ENCODE results near the gene PKP4. TPM values are rescaled to one million over a fixed set of nuclear protein-coding genes. Genes with fewer than 3 reads are reported as not detected.

PKP4 gene
- total RNA-seq, 3 donors from 2014 or later, result 62.1 to 138 (median 121) TPM

GRCh38 chr2:158579928-158580327 is 123.2 kb downstream of the PKP4 start:
- Histone ChIP-seq H3K4me3 (no peak overlapping the region), H3K27me3 (no peaks in the 10 kb centered on the region), H3K36me3 (no peaks in the 10 kb centered on the region), H3K27ac (no peak overlapping the region), H3K9me3 (no peaks in the 10 kb centered on the region), H3K4me1 (peaks cover 0 to under 1% of the 10 kb centered on the region in 2 donors)
- no peak for TF ChIP-seq POLR2A (IDR thresholded peaks at IDR 0.05)
- DNase-seq (ENCODE audit: low spot score in 2 of 2), result no peak
- intact Hi-C loops (cut with DNase I; ENCODE audit: low total_unique reads), result no loop called here

GRCh38 chr2:158580760-158581159 is 124.0 kb downstream of the PKP4 start:
- Histone ChIP-seq H3K4me3 (no peak overlapping the region), H3K36me3 (no peaks in the 10 kb centered on the region), H3K4me1 (no peaks in the 10 kb centered on the region), H3K27ac (no peak overlapping the region), H3K9me3 (no peaks in the 10 kb centered on the region), H3K27me3 (no peaks in the 10 kb centered on the region)
- TF ChIP-seq CTCF (IDR thresholded peaks at IDR 0.05) (no peak), POLR2AphosphoS5 (IDR thresholded peaks at IDR 0.05) (no peak), POLR2A (IDR thresholded peaks at IDR 0.05) (no peak)
- DNase-seq (ENCODE audit: low spot score in 2 of 2), result peak; percentile 23 to 81
- intact Hi-C loops (cut with DNase I; ENCODE audit: low total_unique reads), result no loop called here

GRCh38 chr2:158582670-158583069 is 125.9 kb downstream of the PKP4 start:
- TF ChIP-seq CTCF (IDR thresholded peaks at IDR 0.05), result no peak
- TF ChIP-seq POLR2A (IDR thresholded peaks at IDR 0.05), result no peak
- TF ChIP-seq POLR2AphosphoS5 (IDR thresholded peaks at IDR 0.05), result no peak
- intact Hi-C loops (cut with DNase I; ENCODE audit: low total_unique reads), result no loop called here
- H3K4me3 ChIP-seq, result no peak overlapping the region
- no peak overlapping the region for H3K27ac ChIP-seq
- no peaks in the 10 kb centered on the region for H3K9me3 ChIP-seq
- H3K4me1 ChIP-seq, result no peaks in the 10 kb centered on the region
- no peak for DNase-seq (ENCODE audit: low spot score in 2 of 2)
- H3K36me3 ChIP-seq, result no peaks in the 10 kb centered on the region
- H3K27me3 ChIP-seq, result no peaks in the 10 kb centered on the region

- no peaks in the 10 kb centered on the region for H3K27me3 ChIP-seq
- no peak for DNase-seq (ENCODE audit: low spot score in 2 of 2)
- TF ChIP-seq CTCF (IDR thresholded peaks at IDR 0.05) (no peak), POLR2AphosphoS5 (IDR thresholded peaks at IDR 0.05) (no peak), POLR2A (IDR thresholded peaks at IDR 0.05) (no peak)
- no peak overlapping the region for H3K4me3 ChIP-seq
- no peaks in the 10 kb centered on the region for H3K4me1 ChIP-seq
- no peaks in the 10 kb centered on the region for H3K36me3 ChIP-seq
- intact Hi-C loops (cut with DNase I; ENCODE audit: low total_unique reads), result no loop called here
- H3K27ac ChIP-seq, result no peak overlapping the region
- no peaks in the 10 kb centered on the region for H3K9me3 ChIP-seq
These were observed 127.2 kb downstream of the PKP4 start for GRCh38 chr2:158583923-158584322.

- no peaks in the 10 kb centered on the region for H3K36me3 ChIP-seq
- no peaks in the 10 kb centered on the region for H3K9me3 ChIP-seq
- DNase-seq (ENCODE audit: low spot score in 2 of 2), result no peak
- no peaks in the 10 kb centered on the region for H3K27me3 ChIP-seq
- H3K4me1 ChIP-seq, result no peaks in the 10 kb centered on the region
- intact Hi-C loops (cut with DNase I; ENCODE audit: low total_unique reads), result no loop called here
- peak overlapping the region in 1 of 2 donors; percentile 16 for H3K27ac ChIP-seq
- no peak for TF ChIP-seq CTCF (IDR thresholded peaks at IDR 0.05)
- TF ChIP-seq POLR2A (IDR thresholded peaks at IDR 0.05), result no peak
- TF ChIP-seq POLR2AphosphoS5 (IDR thresholded peaks at IDR 0.05), result no peak
- no peak overlapping the region for H3K4me3 ChIP-seq
These were observed 129.7 kb downstream of the PKP4 start for GRCh38 chr2:158586491-158586890.

- TF ChIP-seq POLR2A (IDR thresholded peaks at IDR 0.05) (no peak), POLR2AphosphoS5 (IDR thresholded peaks at IDR 0.05) (no peak), CTCF (IDR thresholded peaks at IDR 0.05) (no peak)
- no peaks in the 10 kb centered on the region for H3K4me1 ChIP-seq
These were observed 132.6 kb downstream of the PKP4 start for GRCh38 chr2:158589303-158589702.

More at GRCh38 chr2:158589303-158589702, 132.6 kb downstream of the PKP4 start:
- no peaks in the 10 kb centered on the region for H3K9me3 ChIP-seq
- H3K27me3 ChIP-seq, result no peaks in the 10 kb centered on the region
- intact Hi-C loops (cut with DNase I; ENCODE audit: low total_unique reads), result no loop called here
- no peak overlapping the region for H3K4me3 ChIP-seq
- no peaks in the 10 kb centered on the region for H3K36me3 ChIP-seq
- no peak overlapping the region for H3K27ac ChIP-seq
- no peak for DNase-seq (ENCODE audit: low spot score in 2 of 2)
